SHP77 (cell line): ENCODE measurements around the gene DLGAP4.
"Not testable (repeated sequence)": the region's sequence is repeated elsewhere in the genome, so short reads cannot be mapped to it uniquely, and the experiment has no call there.

Source experiments
- DNase-seq, 2 experiments: peaks; one replicate each; lab custom pipeline; 2025; lab: John Stamatoyannopoulos, UW

The DLGAP4 gene

DNA sequence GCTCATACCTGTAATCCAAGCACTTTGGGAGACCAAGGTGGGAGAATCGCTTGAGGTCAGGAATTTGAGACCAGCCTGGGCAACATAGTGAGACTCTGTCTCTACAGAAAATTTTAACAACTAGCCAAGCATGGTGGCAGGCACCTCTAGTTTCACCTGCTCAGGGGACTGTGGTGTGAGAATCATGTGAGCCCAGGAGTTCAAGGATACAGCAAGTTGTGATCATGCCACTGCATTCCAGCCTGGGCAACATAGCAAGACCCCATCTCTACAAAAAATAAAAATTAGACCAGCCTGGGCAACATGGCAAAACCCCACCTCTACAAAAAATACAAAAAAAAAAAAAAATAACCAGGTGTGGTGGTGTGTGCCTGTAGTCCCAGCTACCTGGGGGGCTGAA, 73.8 kb downstream of the DLGAP4 start:
- not testable (repeated sequence) for DNase-seq

DNA sequence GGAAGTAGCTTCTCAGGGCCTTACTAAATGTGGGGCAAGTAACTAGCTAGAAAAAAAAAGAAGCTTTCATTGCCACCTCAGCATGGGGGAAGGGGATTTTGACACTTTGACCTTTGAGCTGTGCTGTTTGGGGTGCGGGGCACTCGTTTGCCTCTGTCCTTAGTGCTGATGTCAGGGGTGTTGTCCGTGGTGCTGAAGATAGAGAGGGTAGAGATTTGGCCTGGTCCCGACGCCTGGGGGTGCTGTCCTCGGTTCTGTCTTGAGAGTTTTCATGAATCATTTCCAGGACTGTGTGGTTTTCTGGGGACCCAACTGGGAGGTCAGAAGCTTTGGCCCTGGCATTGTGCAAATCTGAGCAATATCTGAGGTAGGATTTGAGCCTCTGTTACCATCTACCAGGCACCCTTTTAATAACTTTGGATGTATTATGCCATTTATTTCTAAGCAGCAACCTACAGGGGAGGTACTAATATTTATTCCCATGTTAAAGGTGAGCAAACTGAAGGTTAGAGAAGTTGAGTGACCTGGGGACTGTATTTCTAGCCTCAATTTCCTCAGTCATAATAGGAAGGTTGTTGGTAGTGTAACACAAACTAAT, 78.0 kb downstream of the DLGAP4 start:
- no peak for DNase-seq

DNA sequence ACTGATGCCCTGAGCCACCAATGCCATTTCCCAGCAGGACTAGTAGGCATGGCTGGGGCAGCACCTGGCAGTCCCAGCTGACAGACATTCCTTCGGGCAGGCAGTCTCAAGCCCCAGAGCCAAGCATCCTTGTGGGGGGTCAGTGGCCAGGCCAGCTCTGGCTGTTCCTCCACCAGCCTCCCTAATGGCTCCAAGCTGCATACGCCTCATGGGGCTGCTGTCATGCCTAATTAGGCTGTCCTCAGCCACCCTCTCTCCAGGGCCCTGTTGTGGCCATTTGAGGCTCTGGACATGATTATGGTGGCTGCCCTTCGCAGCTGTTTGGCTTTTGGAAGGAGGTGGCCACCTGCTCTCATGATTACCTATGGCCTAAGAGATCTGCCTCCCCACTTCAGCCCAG, 79.4 kb downstream of the DLGAP4 start:
- no peak for DNase-seq

DNA sequence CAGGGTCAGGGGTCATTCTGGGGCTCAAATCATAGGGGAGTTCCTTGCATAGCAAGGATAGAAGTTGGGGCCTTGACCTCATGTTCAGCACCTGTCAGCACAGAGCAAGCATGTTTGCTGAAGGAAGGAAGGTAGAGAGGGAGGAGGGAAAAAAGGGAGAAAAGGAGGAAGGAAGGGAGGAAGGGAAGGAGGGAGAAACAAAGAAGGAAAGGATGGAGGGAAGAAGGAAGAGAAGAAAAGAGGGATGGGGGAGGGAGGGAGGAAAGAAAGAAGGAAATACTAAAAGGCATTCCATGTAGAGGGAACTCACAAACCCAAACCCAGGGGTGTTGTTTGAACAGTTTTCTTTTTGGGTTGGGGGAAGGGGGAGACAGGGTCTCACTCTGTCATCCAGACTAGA, 80.1 kb downstream of the DLGAP4 start:
- no peak for DNase-seq

DNA sequence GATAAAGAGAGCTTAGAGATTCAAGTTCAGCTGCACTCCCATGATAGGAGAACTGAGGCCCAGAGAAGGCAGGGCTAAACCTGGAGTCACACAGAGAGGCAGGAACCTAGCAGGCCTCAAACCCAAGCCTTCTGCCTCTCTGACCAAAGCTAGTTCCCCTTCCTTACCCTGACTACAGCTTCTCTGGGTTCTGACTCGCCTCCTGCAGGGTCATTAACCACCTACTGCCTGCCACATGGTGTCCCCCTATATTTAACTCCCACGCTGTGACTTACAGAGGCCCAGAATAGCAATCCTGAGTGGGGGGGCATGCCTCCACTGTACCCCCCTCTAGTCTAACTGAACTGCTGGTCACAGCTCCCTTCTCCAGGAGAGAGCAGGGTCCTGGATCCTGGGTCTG, 84.1 kb downstream of the DLGAP4 start:
- no peak for DNase-seq

DNA sequence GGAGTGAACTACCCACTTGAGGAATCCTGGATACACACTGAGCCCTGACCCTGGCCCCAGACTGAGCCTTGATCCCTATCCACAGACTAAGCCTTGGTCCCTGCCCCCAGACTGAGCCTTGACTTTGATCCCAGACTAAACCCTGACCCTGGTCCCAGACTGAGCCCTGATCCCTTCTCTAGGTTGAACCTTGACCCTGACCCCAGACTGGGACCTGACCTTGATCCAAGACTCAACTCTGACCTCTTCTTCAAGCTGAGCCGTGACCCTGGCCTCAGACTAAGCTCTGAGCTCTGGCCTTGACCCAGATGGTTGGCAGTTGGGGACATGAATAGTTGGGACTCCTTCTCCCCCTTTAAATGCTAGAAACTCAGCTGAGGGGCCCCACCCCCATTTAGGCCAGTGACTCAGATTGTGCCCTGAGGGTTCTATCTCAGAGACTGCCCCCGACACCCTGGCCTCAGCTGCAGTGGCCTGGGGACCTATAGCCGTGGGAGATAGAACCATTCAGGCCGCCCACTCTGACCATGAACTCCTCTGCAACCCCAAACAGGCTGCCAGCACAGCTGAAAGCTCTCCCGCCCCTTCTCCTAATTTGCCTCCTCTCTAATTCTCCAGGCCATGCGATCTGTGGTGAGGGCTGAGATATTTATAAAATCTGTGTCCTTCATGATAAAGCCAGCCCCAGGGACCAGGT, 84.7 kb downstream of the DLGAP4 start:
- no peak for DNase-seq

DNA sequence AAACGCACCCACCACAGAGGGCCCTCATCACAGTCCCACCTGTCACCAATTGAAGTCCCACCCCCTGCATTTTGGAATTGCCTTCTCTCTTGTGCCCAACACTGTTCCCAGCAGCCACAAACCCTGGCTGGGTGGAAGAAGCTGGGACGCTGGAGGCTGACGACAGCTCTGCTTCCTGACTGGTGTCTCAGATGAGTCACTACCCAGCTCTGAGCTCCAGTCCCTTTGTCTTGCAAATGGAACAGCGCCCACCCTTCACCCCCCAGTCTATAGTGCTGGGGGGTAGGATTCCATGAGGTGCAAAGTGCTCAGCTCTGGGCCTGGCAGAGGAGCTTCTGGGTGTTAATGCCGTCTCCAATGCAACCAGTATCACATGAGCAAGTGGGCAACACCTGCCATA, 85.3 kb downstream of the DLGAP4 start:
- DNase-seq: no peak

DNA sequence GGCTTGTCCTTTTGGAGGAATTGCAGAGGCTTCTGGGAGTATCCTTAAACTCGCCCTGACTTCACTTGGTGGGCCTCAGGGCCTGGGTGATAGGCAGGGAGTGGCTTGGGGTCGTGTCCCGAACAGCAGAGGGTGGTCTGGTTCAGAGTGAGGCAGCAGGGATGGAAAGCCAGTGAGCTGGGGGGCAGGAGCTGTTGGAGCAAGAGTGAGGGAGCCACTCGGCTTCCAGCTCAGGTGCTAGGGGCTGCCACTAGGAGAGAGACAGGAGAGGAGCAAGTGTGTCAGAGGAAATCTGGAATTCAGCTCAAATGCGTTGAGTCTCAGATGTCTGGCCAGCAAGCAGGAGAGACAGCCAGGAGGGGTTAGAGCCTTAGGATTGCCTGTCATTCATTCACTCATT, 85.8 kb downstream of the DLGAP4 start:
- DNase-seq: no peak

DNA sequence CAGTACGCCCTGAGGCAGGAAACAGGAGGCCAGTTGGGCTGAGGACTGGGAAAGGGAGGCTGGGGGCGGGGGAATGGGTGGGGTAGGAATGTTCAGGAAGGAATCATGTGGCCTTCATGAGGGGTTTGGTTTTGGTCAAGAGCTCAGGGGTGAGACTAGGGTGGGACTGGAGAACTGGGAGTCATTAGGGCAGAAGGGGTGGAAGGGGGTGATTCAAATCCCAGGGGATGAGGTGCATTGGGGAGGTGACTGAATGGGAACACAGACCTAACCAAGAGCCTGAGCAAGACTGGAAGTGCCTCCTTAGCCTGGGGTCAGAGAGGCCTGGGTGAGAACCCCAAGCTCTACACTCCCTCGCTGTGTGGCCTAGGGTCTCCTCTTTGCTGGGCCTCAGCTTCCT, 86.8 kb downstream of the DLGAP4 start:
- DNase-seq: no peak

DNA sequence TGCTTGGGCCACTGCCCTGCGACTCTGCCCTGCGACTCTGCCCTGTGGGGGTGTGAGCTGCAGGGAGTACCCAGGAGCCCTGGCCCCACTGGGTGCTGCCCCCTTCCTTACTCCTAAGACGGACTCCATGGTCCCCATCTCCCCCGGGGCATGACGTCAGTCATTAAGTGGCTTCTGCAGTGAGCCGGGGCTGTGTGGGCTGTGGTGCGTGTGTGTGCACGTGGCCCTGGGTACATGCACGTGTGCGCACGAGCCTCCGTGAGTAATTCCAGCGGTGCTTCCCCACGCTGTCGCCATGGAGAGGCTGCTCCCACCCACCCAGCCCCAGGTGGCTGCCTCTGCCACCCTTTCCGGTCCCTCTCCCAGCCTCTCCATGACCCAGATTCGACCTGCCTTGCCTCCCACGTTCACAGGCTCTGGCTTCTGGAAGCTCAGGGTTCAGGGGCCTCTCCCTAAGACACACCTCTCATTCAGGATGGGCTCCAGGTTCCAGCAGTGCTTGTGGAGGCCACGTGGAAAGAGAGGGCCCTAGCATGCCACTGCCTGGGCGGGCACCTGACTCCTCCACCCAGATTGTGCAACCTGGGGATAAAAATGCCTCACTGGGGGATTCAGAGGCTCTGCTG, 88.3 kb downstream of the DLGAP4 start:
- no peak for DNase-seq

DNA sequence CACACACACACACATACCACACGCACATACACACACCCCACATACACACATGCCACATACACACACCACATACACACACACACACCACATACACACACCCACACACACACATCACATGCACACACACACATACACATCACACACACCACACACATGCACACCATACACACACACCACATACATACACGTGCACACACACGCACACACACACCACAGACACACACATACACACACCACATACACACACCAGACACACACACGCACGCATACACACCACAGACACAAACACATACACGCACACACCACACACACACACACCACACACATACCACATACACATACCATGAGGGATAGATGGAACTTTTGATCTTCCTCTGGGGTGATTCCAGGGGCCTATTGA, 90.2 kb downstream of the DLGAP4 start:
- no peak for DNase-seq

DNA sequence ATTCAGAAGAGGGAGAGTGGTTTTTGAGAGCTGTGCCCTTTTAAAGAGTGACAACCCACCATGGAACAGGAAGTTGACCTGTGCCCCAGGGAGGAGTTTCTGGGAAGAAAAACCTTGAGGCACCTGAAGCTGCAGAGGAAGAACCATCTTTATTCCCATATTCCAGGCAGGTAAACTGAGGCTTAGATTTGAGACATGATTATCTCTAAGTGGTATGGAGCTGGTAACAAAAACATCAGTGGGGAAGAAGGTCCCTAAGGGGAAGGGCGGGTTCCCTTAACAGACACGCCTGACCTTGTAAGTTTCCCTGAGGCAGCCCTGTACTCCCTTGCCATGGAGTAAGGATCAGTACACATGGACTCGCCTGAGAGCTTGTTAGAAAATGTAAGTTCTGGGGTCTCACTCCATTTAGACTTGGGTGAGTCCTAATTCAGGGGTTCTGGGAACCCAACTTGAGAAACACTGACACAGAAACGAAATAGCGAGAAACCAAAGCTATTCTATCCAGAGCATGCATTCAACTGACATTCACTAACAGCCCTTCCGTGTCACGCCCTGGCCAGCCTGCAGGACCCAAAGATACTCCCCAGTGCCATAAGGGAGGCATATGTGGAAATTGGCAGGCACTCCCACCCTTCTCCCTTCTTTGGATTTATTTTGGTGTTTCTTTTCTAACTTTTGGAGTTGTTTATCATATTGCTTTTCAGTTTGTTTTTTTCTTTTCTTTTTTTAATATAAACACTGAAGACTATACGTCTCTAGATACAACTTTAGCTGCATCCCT, 90.9 kb downstream of the DLGAP4 start:
- no peak for DNase-seq

DNA sequence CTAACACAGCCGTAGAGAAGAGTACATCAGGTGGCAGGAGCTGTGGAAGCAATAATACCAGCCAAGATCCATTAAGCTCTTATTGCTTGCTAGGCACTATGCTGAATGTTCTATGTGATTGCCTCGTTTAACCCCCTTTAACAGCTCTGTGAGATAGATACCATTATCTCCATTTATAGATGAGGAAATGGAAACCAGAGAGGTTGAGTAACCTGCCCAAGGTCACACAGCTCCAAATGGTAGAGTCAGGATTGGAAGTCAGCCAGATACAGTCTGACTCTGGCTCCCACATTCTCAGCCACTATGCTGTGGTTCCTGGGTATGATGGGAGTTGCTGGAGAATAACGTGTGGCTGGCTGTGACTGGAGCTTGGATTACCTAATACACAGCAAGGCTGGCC, 92.4 kb downstream of the DLGAP4 start:
- DNase-seq: no peak

DNA sequence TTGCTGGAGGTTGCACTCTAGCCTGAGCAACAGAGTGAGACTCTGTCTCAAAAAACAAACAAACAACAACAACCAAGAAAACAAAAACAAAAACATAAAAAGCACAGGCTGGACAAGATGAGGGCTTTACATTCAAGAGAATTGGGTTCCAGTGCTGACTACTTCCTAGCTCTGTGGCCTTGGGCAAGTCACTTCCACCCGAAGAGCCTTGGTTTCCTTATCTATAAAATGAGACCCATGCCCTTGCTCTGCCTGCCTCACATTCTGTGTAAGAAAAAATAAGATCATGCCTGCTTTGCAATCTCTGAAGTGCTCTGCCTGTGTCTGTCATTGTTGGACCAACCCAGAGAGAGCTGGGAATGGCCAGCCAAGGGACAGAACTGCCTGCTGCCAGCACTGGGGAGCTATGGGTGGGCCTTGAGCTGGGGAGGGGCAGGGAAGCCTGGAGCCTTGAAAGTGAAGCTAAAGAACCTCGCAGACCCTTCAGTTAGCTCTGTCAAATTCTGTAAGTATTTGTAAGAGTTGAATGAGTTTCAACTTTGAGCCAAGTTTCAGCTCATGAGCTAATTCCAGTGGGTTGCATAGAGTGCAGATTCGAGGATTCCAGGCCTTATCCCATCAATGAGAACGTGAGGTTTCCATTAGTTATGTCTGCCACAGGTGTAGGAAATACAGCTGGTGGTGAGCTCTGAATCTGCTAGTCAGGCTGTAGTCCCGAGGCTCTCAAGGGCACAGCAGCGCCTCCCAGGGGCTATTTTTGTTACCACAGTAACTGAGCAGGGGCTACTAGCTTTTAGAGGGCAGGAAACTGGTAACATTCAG, 93.2 kb downstream of the DLGAP4 start:
- DNase-seq: peak; percentile 76 to 81

DNA sequence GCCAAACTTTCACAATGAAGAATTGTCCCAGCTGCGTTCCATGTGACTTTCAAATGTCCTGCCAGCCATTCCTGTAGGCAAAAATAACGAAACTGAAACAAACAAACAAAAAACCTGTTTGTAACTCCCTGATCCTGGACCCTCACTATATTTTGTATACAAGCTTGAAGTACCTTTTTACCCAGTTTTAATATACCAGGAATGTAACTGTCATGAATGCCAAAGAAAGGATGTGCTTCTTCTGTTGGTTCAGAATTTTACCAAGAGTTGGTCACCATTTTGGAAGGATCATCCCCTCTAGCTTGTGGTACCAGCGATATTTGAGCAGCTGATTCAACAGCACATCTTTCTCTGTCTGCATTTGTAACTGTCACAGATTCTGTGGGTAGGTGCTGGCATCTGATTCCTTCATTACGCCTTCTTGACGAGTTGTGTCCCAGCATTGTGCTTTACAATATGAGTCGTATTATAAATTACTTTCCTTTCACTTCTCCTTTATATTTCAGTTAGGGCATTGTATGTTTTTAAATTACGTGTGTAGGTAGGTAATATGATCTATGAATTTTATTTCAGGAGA, 93.9 kb downstream of the DLGAP4 start:
- peak in 1 of 2 experiments; percentile 29 for DNase-seq

DNA sequence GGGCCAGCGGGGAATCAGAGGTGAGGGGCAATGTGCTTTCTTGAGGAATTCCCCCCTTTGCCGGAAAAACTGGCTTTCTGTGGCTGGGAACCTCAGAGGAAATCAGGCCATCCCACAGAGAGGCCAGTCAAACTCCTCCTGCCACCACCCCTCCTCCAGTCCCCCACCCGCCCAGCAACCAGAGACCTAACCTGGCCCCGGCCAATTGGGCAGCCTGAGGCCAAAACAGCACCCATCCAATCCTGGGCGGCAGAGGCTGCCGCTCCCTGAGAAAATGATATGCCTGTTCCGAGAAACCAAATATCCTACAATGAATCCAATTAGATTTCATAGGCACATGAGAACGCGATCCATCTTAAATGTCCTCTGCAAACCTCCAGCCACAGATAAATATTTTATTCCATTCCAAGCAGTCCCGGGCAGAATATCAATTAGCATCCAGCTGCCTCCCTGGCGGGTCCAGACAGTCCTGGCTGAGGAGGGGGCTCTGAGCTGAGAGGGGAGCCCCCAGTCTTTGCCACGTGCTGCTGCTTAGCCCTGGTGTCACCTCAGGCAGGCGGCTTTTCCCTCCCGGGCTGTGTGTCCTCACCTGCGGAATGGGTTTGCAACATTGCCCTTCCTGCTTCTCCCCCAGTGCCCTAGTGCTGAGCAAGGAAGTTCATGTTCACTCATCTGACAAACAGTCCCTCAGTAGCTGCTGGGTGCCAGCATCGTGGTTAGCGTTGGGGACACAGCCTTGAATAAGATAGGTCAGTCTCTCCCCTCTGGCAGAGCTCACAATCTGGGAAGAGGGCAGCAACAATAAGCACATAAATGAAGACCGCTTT, 95.0 kb downstream of the DLGAP4 start:
- DNase-seq: no peak

DNA sequence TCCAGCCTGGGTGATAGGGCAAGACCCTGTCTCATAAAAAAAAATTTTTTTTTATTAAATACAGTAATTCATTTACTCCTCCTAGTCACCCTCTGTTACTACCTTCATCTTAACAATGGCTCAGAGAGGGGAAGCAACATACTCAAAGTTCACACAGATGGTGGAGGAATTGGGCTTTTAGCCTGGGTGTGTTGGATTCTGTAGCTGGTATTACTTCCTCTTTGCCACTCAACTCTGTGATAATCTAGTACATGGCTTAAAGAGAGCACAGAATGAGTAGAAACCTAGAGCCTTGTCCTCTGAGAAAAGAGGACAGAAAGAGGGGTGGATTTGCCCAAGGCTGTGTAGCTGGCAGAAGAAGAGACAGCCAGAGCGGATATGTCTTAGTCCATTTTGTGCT, 96.6 kb downstream of the DLGAP4 start:
- no peak for DNase-seq

DNA sequence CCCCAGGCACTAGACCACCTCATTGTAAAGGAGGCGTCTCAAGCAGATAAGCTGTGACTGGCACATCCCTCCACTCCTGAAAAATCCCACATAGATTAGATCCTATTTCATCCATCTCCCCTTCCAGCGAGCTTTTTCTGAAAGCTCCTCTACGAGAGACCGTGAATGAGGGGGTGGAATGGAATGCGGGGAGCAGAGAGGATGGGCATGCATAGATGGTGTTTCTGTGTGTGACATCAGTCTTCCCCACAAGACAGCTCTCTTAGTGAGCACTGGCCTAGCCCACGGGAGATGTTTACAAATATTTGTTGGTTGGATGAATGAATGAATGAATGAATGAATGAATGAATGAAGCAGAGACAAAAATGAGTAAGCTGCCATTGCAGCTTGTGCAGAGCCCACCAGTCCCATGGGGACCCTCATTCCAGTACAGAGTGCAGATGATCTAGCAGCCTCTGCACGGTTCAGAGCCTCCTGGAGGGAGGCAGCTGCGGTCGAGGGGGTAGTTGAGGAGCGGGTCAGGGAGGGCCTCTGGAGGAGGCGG, 98.4 kb downstream of the DLGAP4 start:
- DNase-seq: no peak

DNA sequence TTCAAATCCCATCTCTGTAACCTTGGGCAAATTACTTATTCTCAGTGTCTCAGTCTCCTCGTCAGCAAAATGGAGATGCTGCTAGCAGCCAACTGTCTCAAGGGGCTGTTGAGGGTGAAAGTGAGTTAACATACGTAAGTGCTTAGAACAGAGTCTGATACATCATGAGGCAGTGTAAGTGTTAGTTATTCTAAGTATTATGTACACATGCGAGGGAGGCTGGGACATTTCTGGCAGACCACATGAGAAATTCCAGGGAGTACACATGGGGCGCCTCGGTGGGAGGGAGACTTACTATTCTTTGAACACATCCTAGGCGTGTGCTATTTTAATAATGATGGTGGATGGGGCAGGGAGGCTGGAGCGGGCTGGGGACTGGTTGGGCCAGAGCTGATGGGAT, 99.1 kb downstream of the DLGAP4 start:
- no peak for DNase-seq

DNA sequence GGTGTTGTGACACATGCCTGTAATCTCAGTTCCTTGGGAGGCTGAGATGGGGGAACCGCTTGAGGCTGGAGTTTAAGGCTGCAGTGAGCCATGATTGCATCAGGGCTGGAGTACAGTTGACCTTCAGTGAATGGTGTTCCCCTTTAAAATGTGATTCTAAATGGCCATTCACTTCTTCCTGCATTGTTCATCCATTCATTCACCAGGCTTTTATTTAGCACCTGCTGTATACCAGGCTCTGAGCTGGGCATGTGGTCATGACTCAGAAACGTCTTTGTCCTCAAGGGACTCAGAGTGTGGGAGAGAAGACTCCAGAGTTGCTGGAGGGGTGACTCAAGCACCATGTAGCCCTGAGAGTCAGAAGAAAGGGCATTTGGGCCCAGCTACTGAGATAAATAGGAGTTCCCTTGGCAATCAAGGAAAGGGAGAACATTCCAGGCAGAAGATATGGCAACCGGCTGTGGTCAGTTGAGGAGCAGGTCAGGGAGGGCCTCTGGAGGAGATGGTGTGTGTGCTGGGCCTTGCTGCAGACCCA, 101.1 kb downstream of the DLGAP4 start:
- no peak for DNase-seq
